Keratinocyte (primary cell): ENCODE data around the gene FHL1.

Experiments
- EZH2 ChIP-seq: IDR thresholded peaks from one replicate; pipeline ENCODE4 v1.6.1; 2012; ENCODE audit warnings: inconsistent platforms, mild to moderate bottlenecking, low read length, moderate library complexity
- TF ChIP-seq, protein P1 (sequence below), 3 experiments: IDR thresholded peaks in 1 of 3; conservative IDR thresholded peaks in 1 of 3; optimal IDR thresholded peaks in 1 of 3; 2 replicates in 2 of 3; 3 replicates in 1 of 3; pipeline versions ENCODE3 to v1.5.1; 2011; ENCODE audit warnings: low read length in 3 of 3, mild to moderate bottlenecking in 3 of 3, moderate library complexity in 2 of 3, control low read depth in 1 of 3, inconsistent platforms in 1 of 3; ENCODE audit not compliant: insufficient read depth in 2 of 3; ENCODE audit errors: extremely low read depth in 1 of 3

DNA sequence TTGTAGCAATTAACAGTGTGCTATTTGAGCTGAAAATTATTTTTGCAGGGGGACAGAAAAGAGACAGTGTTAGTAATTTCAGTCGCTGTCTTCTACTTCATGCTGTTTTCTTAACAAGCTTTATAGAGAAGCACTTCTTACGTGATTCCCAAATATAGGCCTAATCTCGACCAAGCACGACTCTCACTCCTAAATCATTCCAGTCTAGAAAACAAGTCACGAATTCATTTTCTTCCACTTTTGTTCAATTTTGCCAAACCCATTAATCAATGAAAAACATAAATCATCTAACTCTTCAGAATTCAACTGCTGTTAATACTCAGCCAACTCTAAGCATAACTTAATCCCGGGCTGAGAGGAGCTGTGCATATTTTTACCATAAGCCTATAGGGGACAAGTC, 21.0 kb upstream of the FHL1 start:
- TF ChIP-seq, protein P1, sequence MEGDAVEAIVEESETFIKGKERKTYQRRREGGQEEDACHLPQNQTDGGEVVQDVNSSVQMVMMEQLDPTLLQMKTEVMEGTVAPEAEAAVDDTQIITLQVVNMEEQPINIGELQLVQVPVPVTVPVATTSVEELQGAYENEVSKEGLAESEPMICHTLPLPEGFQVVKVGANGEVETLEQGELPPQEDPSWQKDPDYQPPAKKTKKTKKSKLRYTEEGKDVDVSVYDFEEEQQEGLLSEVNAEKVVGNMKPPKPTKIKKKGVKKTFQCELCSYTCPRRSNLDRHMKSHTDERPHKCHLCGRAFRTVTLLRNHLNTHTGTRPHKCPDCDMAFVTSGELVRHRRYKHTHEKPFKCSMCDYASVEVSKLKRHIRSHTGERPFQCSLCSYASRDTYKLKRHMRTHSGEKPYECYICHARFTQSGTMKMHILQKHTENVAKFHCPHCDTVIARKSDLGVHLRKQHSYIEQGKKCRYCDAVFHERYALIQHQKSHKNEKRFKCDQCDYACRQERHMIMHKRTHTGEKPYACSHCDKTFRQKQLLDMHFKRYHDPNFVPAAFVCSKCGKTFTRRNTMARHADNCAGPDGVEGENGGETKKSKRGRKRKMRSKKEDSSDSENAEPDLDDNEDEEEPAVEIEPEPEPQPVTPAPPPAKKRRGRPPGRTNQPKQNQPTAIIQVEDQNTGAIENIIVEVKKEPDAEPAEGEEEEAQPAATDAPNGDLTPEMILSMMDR (optimal IDR thresholded peaks at IDR 0.05 in 1 of 3, IDR thresholded peaks at IDR 0.05 in 1 of 3, conservative IDR thresholded peaks at IDR 0.05 in 1 of 3; ENCODE audit: extremely low read depth in 1 of 3, insufficient read depth in 2 of 3, low read length in 3 of 3), result no peak
- no peak for TF ChIP-seq EZH2
